Measurements from ENCODE around the gene PRX.

Gene PRX

GRCh38 chr19:40425450-40426287 lies 12.5 kb upstream of the PRX start, which contains the start of gene SERTAD1:
Gene SERTAD1 (minus strand): TSS chr19:40425992. CDS start chr19:40423546, 2,446 bp downstream.
- Histone ChIP-seq H3K27me3 (ENCODE audit: insufficient read depth, poor library complexity, severe bottlenecking) (no peaks in the 10 kb centered on the region), H3K27ac (ENCODE audit: poor library complexity, severe bottlenecking) (peak within 1 kb of the TSS; percentile 95), H3K9me3 (ENCODE audit: severe bottlenecking) (no peaks in the 10 kb centered on the region), H3K4me1 (ENCODE audit: insufficient read depth, poor library complexity, severe bottlenecking) (peaks cover 3% of the 10 kb centered on the region), H3K4me3 (ENCODE audit: severe bottlenecking) (peak within 1 kb of the TSS; percentile 52), H3K36me3 (ENCODE audit: low read depth) (peaks cover 10% of the 10 kb centered on the region)
- ATAC-seq (ENCODE audit: low read depth) (peak; percentile 81), DNase-seq (ENCODE audit: low spot score) (peak; percentile 99)
- TF ChIP-seq, protein P1, sequence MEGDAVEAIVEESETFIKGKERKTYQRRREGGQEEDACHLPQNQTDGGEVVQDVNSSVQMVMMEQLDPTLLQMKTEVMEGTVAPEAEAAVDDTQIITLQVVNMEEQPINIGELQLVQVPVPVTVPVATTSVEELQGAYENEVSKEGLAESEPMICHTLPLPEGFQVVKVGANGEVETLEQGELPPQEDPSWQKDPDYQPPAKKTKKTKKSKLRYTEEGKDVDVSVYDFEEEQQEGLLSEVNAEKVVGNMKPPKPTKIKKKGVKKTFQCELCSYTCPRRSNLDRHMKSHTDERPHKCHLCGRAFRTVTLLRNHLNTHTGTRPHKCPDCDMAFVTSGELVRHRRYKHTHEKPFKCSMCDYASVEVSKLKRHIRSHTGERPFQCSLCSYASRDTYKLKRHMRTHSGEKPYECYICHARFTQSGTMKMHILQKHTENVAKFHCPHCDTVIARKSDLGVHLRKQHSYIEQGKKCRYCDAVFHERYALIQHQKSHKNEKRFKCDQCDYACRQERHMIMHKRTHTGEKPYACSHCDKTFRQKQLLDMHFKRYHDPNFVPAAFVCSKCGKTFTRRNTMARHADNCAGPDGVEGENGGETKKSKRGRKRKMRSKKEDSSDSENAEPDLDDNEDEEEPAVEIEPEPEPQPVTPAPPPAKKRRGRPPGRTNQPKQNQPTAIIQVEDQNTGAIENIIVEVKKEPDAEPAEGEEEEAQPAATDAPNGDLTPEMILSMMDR (IDR thresholded peaks at IDR 0.05; ENCODE audit: poor library complexity, severe bottlenecking) = peak; percentile 75

GRCh38 chr19:40424637-40425449 lies 11.7 kb upstream of the PRX start:
- ATAC-seq (ENCODE audit: low read depth) (no peak), DNase-seq (ENCODE audit: low spot score) (no peak)
- peak overlapping the region; percentile 95 for H3K27ac ChIP-seq (ENCODE audit: poor library complexity, severe bottlenecking)

DNA sequence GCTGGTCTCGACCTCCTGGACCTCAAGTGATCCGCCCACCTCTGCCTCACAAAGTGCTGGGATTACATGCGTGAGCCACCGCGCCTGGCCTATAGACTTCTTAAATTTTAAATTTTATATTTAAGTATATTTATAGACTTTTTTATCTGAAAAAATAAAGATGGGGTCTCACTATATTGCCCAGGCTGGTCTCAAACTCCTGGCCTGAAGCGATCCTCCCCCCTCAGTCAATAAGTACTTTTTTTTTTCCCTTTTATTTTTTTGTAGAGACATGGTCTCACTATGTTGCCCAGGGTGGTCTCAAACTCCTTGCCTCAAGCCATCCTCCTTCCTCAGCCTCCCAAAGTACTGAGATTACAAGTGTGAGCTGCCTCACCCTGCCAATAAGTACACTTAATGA lies 10.8 kb upstream of the PRX start:
- H3K27me3 ChIP-seq (ENCODE audit: insufficient read depth, poor library complexity, severe bottlenecking) = no peaks in the 10 kb centered on the region
- peaks cover 10% of the 10 kb centered on the region for H3K36me3 ChIP-seq (ENCODE audit: low read depth)
- DNase-seq (ENCODE audit: low spot score) (no peak), ATAC-seq (ENCODE audit: low read depth) (no peak)
- peaks cover 3% of the 10 kb centered on the region for H3K4me1 ChIP-seq (ENCODE audit: insufficient read depth, poor library complexity, severe bottlenecking)
- no peaks in the 10 kb centered on the region for H3K9me3 ChIP-seq (ENCODE audit: severe bottlenecking)
- peak overlapping the region; percentile 52 for H3K4me3 ChIP-seq (ENCODE audit: severe bottlenecking)
- H3K27ac ChIP-seq (ENCODE audit: poor library complexity, severe bottlenecking) = peak overlapping the region; percentile 95
- TF ChIP-seq, protein P1 (IDR thresholded peaks at IDR 0.05; ENCODE audit: poor library complexity, severe bottlenecking) = no peak

More at GRCh38 chr19:40424637-40425449, 11.7 kb upstream of the PRX start:
- H3K27me3 ChIP-seq (ENCODE audit: insufficient read depth, poor library complexity, severe bottlenecking) = no peaks in the 10 kb centered on the region
- H3K9me3 ChIP-seq (ENCODE audit: severe bottlenecking) = no peaks in the 10 kb centered on the region
- TF ChIP-seq, protein P1 (IDR thresholded peaks at IDR 0.05; ENCODE audit: poor library complexity, severe bottlenecking) = no peak
- peaks cover 10% of the 10 kb centered on the region for H3K36me3 ChIP-seq (ENCODE audit: low read depth)
- peaks cover 3% of the 10 kb centered on the region for H3K4me1 ChIP-seq (ENCODE audit: insufficient read depth, poor library complexity, severe bottlenecking)
- peak overlapping the region; percentile 52 for H3K4me3 ChIP-seq (ENCODE audit: severe bottlenecking)

DNA sequence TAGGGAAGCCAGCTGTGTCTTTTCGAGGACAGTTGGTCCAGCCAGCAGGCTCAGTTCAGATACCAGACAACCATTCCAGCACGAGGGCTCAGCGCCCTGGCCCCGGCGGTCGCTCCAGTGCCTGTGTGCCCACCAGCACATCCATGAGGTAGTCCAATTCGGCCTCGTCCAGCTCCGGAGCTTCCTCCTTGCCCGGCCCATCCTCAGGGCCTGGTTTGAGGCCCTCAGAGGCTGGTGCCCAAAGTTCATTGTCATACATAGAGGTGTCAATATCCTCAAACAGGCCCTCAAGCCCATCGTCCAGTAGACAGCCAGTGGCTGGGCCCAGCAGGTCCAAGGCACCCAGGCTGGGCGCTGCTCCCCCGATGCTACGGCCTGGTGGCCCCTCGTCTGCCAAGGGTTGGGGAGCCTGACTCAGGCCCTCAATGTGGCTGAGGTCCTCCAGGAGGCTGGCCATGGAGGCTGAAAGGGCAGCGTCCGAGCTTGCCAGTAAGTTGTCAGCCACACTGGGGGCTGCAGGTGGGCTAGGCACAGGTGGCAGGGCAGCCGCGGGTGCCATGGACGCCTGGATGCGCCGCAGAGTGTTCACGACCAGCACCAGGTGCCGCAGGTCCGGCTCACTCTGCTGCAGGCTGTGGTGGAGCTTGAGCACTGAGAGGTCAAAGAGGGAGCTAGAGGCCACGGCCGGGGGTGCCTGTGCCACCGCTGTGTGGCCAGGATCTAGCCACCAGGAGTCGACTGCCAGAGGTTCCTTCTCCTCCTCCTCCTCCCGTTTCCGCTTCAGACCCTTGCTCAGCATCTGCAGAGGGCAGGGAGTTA lies 9.8 kb upstream of the PRX start:
- DNase-seq (ENCODE audit: low spot score) (no peak), ATAC-seq (ENCODE audit: low read depth) (no peak)
- peaks cover 10% of the 10 kb centered on the region for H3K36me3 ChIP-seq (ENCODE audit: low read depth)
- H3K4me3 ChIP-seq (ENCODE audit: severe bottlenecking) = no peak overlapping the region
- peaks cover 3% of the 10 kb centered on the region for H3K4me1 ChIP-seq (ENCODE audit: insufficient read depth, poor library complexity, severe bottlenecking)
- H3K27ac ChIP-seq (ENCODE audit: poor library complexity, severe bottlenecking) = peak overlapping the region; percentile 95
- TF ChIP-seq, protein P1 (IDR thresholded peaks at IDR 0.05; ENCODE audit: poor library complexity, severe bottlenecking) = no peak
- H3K9me3 ChIP-seq (ENCODE audit: severe bottlenecking) = no peaks in the 10 kb centered on the region
- H3K27me3 ChIP-seq (ENCODE audit: insufficient read depth, poor library complexity, severe bottlenecking) = no peaks in the 10 kb centered on the region
